GM23338 (cell line): ENCODE data around the gene ASIC3. TPM values are rescaled to one million over a fixed set of nuclear protein-coding genes. Genes with fewer than 3 reads are reported as not detected.

Source experiments
- ATAC-seq: fragments of 200-7000 bp; cut with Tn5 transposase; 3 replicates; pipeline ENCODE4 v1.9.1; 2020
- DNase-seq: peaks from one replicate; pipeline ENCODE4 v3.0.0-alpha.2; 2015; ENCODE audit warnings: low spot score
- H2AFZ ChIP-seq: fragments of 200-600 bp; sonication (generic); 2 replicates; pipeline ENCODE4 v1.8.0; 2016; ENCODE audit warnings: antibody characterized with exemption, mild to moderate bottlenecking, moderate library complexity
- H3F3A ChIP-seq: fragments of 200-600 bp; sonication (generic); replicated peaks from 2 replicates; pipeline ENCODE4 v1.8.0; 2017; ENCODE audit warnings: antibody characterized with exemption, mixed run types, low read depth
- H3K27ac ChIP-seq: fragments of 200-600 bp; sonication (generic); 2 replicates; pipeline ENCODE4 v1.6.1; 2016; ENCODE audit warnings: low read depth
- H3K27me3 ChIP-seq: fragments of 200-600 bp; sonication (generic); 2 replicates; pipeline ENCODE4 v1.8.0; 2016; ENCODE audit warnings: mild to moderate bottlenecking, mixed run types, moderate library complexity; ENCODE audit not compliant: insufficient read depth
- H3K36me3 ChIP-seq: fragments of 200-600 bp; sonication (generic); 2 replicates; pipeline ENCODE4 v1.8.0; 2016; ENCODE audit warnings: mild to moderate bottlenecking; ENCODE audit not compliant: insufficient read depth
- H3K4me1 ChIP-seq: fragments of 200-600 bp; sonication (generic); 2 replicates; pipeline ENCODE4 v1.8.0; 2016; ENCODE audit warnings: mild to moderate bottlenecking, moderate library complexity; ENCODE audit not compliant: insufficient read depth
- H3K4me2 ChIP-seq: fragments of 200-600 bp; sonication (generic); 2 replicates; pipeline ENCODE4 v1.7.1; 2017; ENCODE audit warnings: mixed run types
- H3K4me3 ChIP-seq: fragments of 200-600 bp; sonication (generic); 2 replicates; pipeline ENCODE4 v1.6.1; 2016; ENCODE audit warnings: mixed run types
- H3K79me2 ChIP-seq: fragments of 200-600 bp; sonication (generic); replicated peaks from 2 replicates; pipeline ENCODE4 v1.8.0; 2017; ENCODE audit warnings: mild to moderate bottlenecking; ENCODE audit not compliant: insufficient read depth
- H3K9me2 ChIP-seq: fragments of 200-600 bp; sonication (generic); 2 replicates; pipeline ENCODE4 v1.8.0; 2017; ENCODE audit not compliant: insufficient read depth
- H4K20me1 ChIP-seq: fragments of 200-600 bp; sonication (generic); replicated peaks from 2 replicates; pipeline ENCODE4 v1.8.0; 2017; ENCODE audit warnings: mild to moderate bottlenecking; ENCODE audit not compliant: insufficient read depth
- H3K27ac Mint-ChIP-seq: 2 replicates; pipeline ENCODE4 v1.8.0; 2020; ENCODE audit warnings: inconsistent platforms, mild to moderate bottlenecking, moderate library complexity, mixed read lengths
- H3K27me3 Mint-ChIP-seq: 3 replicates; pipeline ENCODE4 v1.8.0; 2022; ENCODE audit warnings: low read depth, mild to moderate bottlenecking, moderate library complexity, mixed read lengths, inconsistent platforms; ENCODE audit not compliant: insufficient read depth, poor library complexity
- H3K36me3 Mint-ChIP-seq: 3 replicates; pipeline ENCODE4 v1.8.0; 2021; ENCODE audit warnings: low read depth, mild to moderate bottlenecking, inconsistent platforms, moderate library complexity, mixed read lengths
- H3K4me1 Mint-ChIP-seq: 3 replicates; pipeline ENCODE4 v1.8.0; 2020; ENCODE audit warnings: mild to moderate bottlenecking, inconsistent platforms, mixed read lengths
- H3K4me3 Mint-ChIP-seq: 3 replicates; pipeline ENCODE4 v1.8.0; 2021; ENCODE audit warnings: moderate library complexity, mild to moderate bottlenecking, inconsistent platforms, mixed read lengths
- H3K9me3 Mint-ChIP-seq: 3 replicates; pipeline ENCODE4 v1.8.0; 2020; ENCODE audit warnings: moderate library complexity, mild to moderate bottlenecking, inconsistent platforms, mixed read lengths
- CREB1 ChIP-seq: fragments of 250-450 bp; sonication (Bioruptor Pico); IDR thresholded peaks from 2 replicates; pipeline ENCODE4 v1.5.0; 2020; ENCODE audit warnings: low read depth, mild to moderate bottlenecking, moderate library complexity
- ETS1 ChIP-seq: IDR thresholded peaks from 2 replicates; pipeline ENCODE4 v1.6.1; 2016; ENCODE audit warnings: antibody characterized with exemption
- EZH2 ChIP-seq: fragments of 200-600 bp; sonication (generic); IDR thresholded peaks from one replicate; pipeline ENCODE4 v1.8.0; 2017; ENCODE audit warnings: antibody characterized with exemption, mild to moderate bottlenecking, low read depth; ENCODE audit not compliant: unreplicated experiment
- EZH2phosphoT487 ChIP-seq: fragments of 200-600 bp; sonication (generic); IDR thresholded peaks from one replicate; pipeline ENCODE4 v1.8.1; 2018; ENCODE audit warnings: antibody characterized with exemption; ENCODE audit not compliant: unreplicated experiment
- JUNB ChIP-seq: IDR thresholded peaks from one replicate; pipeline ENCODE4 v1.6.1; 2016; ENCODE audit warnings: antibody characterized with exemption; ENCODE audit not compliant: unreplicated experiment
- NANOG ChIP-seq: IDR thresholded peaks from 2 replicates; pipeline ENCODE4 v1.6.1; 2016; ENCODE audit warnings: antibody characterized with exemption, borderline replicate concordance
- STAT1 ChIP-seq: IDR thresholded peaks from one replicate; pipeline ENCODE4 v1.6.1; 2016; ENCODE audit warnings: antibody characterized with exemption; ENCODE audit not compliant: unreplicated experiment
- ZNF462 ChIP-seq: fragments of 250-450 bp; sonication (Bioruptor Pico); IDR thresholded peaks from 2 replicates; pipeline ENCODE4 v1.5.0; 2020; ENCODE audit warnings: mild to moderate bottlenecking, moderate library complexity
- polyA plus RNA-seq: library from polyadenylated mRNA; unstranded; fragments of >200 nt; fragmentation: Nextera tagmentation; extraction: Ambion mirVana; gene quantifications from 2 replicates; pipeline ENCODE4 v1.2.1, GENCODE V29; 2016
- total RNA-seq: library from RNA; depleted of rRNA; stranded (reverse); fragments of >200 nt; shearing (Covaris generic); gene quantifications from 2 replicates; pipeline ENCODE4 v1.2.3, GENCODE V29; 2014

Gene ASIC3
- total and polyA plus RNA-seq, 2 experiments from 2014 or later = 0.87 to 0.90 TPM

GRCh38 chr7:151091988-151092387 lies 43.7 kb downstream of the ASIC3 start (continued):
- TF ChIP-seq ZNF462 (CRISPR knock-in tag) (no peak), CREB1 (CRISPR knock-in tag) (no peak)

- TF ChIP-seq NANOG (no peak), JUNB (no peak), EZH2phosphoT487 (no peak), STAT1 (no peak), ETS1 (no peak), CREB1 (CRISPR knock-in tag) (no peak), EZH2 (no peak), ZNF462 (CRISPR knock-in tag) (no peak)
- Histone ChIP-seq H2AFZ (no peak overlapping the region), H3F3A (peaks cover 9% of the 10 kb centered on the region; the same call in 1 of the 2 replicates), H3K27me3 (peaks cover 15% of the 10 kb centered on the region), H3K79me2 (peaks cover 100% of the 10 kb centered on the region), H3K27ac (no peak overlapping the region), H3K9me2 (no peaks in the 10 kb centered on the region), H3K36me3 (no peaks in the 10 kb centered on the region), H3K4me3 (no peak overlapping the region), H3K4me2 (peak overlapping the region; percentile 26; the same call in 1 of the 2 replicates), H3K4me1 (peaks cover 9% of the 10 kb centered on the region), H4K20me1 (peaks cover 67% of the 10 kb centered on the region)
- Mint-ChIP-seq H3K27me3 (peaks cover 23% of the 10 kb centered on the region), H3K9me3 (no peaks in the 10 kb centered on the region; the same call in 2 of the 3 replicates), H3K4me3 (no peak overlapping the region), H3K4me1 (peaks cover 32% of the 10 kb centered on the region), H3K36me3 (peaks cover 25% of the 10 kb centered on the region), H3K27ac (no peak overlapping the region)
- DNase-seq (no peak), ATAC-seq (no peak)
These were observed 45.4 kb downstream of the ASIC3 start for GRCh38 chr7:151093748-151094147.
